K562 (cell line): ENCODE data around the gene DUS1L. TPM values are rescaled to one million over a fixed set of nuclear protein-coding genes. Genes with fewer than 3 reads are reported as not detected.

ENCODE experiments used
- KDM1A ChIP-seq, 2 experiments: fragments of 450-650 bp; IDR thresholded peaks; 2 replicates each; pipeline ENCODE4 v1.6.1; 2016; ENCODE audit warnings: mild to moderate bottlenecking in 2 of 2
- NCOA4 ChIP-seq: fragments of 450-650 bp; IDR thresholded peaks from 2 replicates; pipeline ENCODE4 v1.6.1; 2018; ENCODE audit warnings: mild to moderate bottlenecking; ENCODE audit not compliant: partially characterized antibody
- PHF20 ChIP-seq: fragments of 450-650 bp; IDR thresholded peaks from 2 replicates; pipeline ENCODE4 v1.6.1; 2018; ENCODE audit not compliant: partially characterized antibody
- RNF2 ChIP-seq: sonication (generic); IDR thresholded peaks from 2 replicates; pipeline ENCODE4 v1.6.1; 2016
- TEAD2 ChIP-seq: fragments of 450-650 bp; IDR thresholded peaks from 2 replicates; pipeline ENCODE4 v1.6.1; 2016; ENCODE audit warnings: missing genetic modification characterization, control low read depth, missing compliant biosample characterization
- ZNF347 ChIP-seq: fragments of 450-650 bp; formaldehyde crosslinking; IDR thresholded peaks from 2 replicates; pipeline ENCODE4 v1.4.0; 2020; ENCODE audit warnings: low read depth, mild to moderate bottlenecking, moderate library complexity
- ZNF436 ChIP-seq: fragments of 250-450, 450-650 bp; sonication (Bioruptor Pico); formaldehyde crosslinking; IDR thresholded peaks from 2 replicates; pipeline ENCODE4 v1.7.0; 2020; ENCODE audit warnings: mild to moderate bottlenecking
- polyA plus RNA-seq, 8 experiments: library from polyadenylated mRNA; depleted of rRNA in 4 of 8; stranded (reverse) in 5 of 8; unstranded in 3 of 8; fragments of >200 nt; fragmentation: Nextera tagmentation in 2 of 8; fragmentation: Illumina TruSeq in 1 of 8; extraction: Ambion mirVana in 2 of 8; extraction: Trizol in 1 of 8; gene quantifications; 2 replicates each; pipeline versions ENCODE4 v1.2.1 to v1.2.3, GENCODE V29; 2011 to 2014; ENCODE audit warnings: inconsistent platforms in 1 of 8, missing spikeins in 1 of 8
- total RNA-seq, 7 experiments: library from RNA; depleted of rRNA in 6 of 7; stranded (reverse); fragments of >200 nt in 6 of 7; fragmentation: Illumina TruSeq in 2 of 7; extraction: Trizol in 2 of 7; gene quantifications; 2 replicates each; pipeline versions ENCODE4 v1.2.1 to v1.2.3, GENCODE V29; 2011 to 2021; ENCODE audit warnings: low replicate concordance in 1 of 7
- TF ChIP-seq, protein P1 (sequence below): sonication (generic); formaldehyde crosslinking; IDR thresholded peaks from 2 replicates; pipeline ENCODE4 v1.8.1; 2022; ENCODE audit warnings: missing genetic modification reagents
- TF ChIP-seq, protein P2 (sequence below): fragments of 450-650 bp; formaldehyde crosslinking; IDR thresholded peaks from 2 replicates; pipeline ENCODE4 v1.4.0; 2020; ENCODE audit warnings: mild to moderate bottlenecking, mixed read lengths
- TF ChIP-seq, protein P3 (sequence below): fragments of 250-450 bp; sonication (Bioruptor Pico); IDR thresholded peaks from 2 replicates; pipeline ENCODE4 v1.9.0; 2021; ENCODE audit warnings: mild to moderate bottlenecking, inconsistent platforms
- TF ChIP-seq, protein P4 (sequence below): fragments of 200-600 bp; sonication (generic); IDR thresholded peaks from one replicate; pipeline ENCODE4 v1.6.1; 2012; ENCODE audit warnings: mild to moderate bottlenecking, low read depth, low read length, inconsistent platforms

The DUS1L gene
- total and polyA plus RNA-seq, 9 of the 15 experiments (the other 6 are each of a cell fraction or from before 2014, with no cell fraction given), result 7.8 to 210 (median 83.9) TPM

DNA sequence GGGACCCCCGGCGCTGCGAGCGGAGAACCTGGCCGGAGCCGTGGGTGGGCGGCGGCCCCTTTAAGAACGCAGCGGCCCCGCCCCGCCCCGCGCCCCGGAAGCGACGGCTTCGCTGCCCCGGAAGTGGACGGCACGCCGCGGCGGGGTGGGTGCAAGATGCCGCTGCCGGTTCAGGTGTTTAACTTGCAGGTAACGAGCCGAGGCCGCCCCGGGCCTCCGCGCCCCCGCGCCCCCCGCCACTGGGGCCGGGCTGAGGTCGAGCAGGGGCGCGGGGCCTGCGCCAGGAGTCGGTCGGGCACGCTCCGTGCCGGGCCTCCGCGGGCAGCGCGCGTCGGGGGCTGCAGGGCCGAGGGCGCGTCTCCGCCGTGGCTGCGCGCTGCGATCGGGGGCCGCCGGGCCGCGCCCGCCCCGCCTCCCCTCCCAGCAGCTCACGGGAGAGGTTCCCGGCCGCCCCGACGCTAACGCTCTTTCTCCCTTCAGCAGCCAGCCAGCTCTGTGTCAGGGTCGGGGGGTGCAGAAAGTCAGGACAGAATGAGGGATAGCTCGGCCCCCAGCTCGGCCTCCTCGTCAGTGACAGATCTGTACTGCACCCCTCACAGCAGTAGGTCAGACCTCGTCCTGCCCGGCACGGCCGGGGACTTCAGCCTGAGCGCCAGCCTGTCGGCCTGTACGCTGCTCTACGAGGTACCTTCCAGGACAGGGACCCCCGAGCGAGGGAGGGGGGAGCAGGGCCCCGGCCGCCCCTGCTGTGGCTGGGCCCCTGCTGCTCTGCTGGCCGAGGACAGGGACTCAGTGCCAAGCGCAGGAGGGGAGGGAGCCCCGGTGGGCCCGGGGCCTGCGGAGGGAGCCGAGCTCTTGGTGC is 13.6 kb downstream of the DUS1L start, which contains the start of the genes GPS1 and RFNG (continued):
- TF ChIP-seq ZNF436 (CRISPR knock-in tag) (no peak), ZNF347 (CRISPR knock-in tag) (no peak), TEAD2 (no peak), PHF20 (no peak), KDM1A (IDR thresholded peaks at IDR 0.05) (no peak), NCOA4 (no peak), RNF2 (no peak)
- TF ChIP-seq, protein P1, sequence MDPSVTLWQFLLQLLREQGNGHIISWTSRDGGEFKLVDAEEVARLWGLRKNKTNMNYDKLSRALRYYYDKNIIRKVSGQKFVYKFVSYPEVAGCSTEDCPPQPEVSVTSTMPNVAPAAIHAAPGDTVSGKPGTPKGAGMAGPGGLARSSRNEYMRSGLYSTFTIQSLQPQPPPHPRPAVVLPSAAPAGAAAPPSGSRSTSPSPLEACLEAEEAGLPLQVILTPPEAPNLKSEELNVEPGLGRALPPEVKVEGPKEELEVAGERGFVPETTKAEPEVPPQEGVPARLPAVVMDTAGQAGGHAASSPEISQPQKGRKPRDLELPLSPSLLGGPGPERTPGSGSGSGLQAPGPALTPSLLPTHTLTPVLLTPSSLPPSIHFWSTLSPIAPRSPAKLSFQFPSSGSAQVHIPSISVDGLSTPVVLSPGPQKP (CRISPR knock-in tag), result no peak
- TF ChIP-seq, protein P2, sequence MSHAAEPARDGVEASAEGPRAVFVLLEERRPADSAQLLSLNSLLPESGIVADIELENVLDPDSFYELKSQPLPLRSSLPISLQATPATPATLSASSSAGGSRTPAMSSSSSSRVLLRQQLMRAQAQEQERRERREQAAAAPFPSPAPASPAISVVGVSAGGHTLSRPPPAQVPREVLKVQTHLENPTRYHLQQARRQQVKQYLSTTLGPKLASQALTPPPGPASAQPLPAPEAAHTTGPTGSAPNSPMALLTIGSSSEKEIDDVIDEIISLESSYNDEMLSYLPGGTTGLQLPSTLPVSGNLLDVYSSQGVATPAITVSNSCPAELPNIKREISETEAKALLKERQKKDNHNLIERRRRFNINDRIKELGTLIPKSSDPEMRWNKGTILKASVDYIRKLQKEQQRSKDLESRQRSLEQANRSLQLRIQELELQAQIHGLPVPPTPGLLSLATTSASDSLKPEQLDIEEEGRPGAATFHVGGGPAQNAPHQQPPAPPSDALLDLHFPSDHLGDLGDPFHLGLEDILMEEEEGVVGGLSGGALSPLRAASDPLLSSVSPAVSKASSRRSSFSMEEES, result no peak
- TF ChIP-seq, protein P3, sequence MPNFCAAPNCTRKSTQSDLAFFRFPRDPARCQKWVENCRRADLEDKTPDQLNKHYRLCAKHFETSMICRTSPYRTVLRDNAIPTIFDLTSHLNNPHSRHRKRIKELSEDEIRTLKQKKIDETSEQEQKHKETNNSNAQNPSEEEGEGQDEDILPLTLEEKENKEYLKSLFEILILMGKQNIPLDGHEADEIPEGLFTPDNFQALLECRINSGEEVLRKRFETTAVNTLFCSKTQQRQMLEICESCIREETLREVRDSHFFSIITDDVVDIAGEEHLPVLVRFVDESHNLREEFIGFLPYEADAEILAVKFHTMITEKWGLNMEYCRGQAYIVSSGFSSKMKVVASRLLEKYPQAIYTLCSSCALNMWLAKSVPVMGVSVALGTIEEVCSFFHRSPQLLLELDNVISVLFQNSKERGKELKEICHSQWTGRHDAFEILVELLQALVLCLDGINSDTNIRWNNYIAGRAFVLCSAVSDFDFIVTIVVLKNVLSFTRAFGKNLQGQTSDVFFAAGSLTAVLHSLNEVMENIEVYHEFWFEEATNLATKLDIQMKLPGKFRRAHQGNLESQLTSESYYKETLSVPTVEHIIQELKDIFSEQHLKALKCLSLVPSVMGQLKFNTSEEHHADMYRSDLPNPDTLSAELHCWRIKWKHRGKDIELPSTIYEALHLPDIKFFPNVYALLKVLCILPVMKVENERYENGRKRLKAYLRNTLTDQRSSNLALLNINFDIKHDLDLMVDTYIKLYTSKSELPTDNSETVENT (CRISPR knock-in tag), result no peak
- TF ChIP-seq, protein P4, sequence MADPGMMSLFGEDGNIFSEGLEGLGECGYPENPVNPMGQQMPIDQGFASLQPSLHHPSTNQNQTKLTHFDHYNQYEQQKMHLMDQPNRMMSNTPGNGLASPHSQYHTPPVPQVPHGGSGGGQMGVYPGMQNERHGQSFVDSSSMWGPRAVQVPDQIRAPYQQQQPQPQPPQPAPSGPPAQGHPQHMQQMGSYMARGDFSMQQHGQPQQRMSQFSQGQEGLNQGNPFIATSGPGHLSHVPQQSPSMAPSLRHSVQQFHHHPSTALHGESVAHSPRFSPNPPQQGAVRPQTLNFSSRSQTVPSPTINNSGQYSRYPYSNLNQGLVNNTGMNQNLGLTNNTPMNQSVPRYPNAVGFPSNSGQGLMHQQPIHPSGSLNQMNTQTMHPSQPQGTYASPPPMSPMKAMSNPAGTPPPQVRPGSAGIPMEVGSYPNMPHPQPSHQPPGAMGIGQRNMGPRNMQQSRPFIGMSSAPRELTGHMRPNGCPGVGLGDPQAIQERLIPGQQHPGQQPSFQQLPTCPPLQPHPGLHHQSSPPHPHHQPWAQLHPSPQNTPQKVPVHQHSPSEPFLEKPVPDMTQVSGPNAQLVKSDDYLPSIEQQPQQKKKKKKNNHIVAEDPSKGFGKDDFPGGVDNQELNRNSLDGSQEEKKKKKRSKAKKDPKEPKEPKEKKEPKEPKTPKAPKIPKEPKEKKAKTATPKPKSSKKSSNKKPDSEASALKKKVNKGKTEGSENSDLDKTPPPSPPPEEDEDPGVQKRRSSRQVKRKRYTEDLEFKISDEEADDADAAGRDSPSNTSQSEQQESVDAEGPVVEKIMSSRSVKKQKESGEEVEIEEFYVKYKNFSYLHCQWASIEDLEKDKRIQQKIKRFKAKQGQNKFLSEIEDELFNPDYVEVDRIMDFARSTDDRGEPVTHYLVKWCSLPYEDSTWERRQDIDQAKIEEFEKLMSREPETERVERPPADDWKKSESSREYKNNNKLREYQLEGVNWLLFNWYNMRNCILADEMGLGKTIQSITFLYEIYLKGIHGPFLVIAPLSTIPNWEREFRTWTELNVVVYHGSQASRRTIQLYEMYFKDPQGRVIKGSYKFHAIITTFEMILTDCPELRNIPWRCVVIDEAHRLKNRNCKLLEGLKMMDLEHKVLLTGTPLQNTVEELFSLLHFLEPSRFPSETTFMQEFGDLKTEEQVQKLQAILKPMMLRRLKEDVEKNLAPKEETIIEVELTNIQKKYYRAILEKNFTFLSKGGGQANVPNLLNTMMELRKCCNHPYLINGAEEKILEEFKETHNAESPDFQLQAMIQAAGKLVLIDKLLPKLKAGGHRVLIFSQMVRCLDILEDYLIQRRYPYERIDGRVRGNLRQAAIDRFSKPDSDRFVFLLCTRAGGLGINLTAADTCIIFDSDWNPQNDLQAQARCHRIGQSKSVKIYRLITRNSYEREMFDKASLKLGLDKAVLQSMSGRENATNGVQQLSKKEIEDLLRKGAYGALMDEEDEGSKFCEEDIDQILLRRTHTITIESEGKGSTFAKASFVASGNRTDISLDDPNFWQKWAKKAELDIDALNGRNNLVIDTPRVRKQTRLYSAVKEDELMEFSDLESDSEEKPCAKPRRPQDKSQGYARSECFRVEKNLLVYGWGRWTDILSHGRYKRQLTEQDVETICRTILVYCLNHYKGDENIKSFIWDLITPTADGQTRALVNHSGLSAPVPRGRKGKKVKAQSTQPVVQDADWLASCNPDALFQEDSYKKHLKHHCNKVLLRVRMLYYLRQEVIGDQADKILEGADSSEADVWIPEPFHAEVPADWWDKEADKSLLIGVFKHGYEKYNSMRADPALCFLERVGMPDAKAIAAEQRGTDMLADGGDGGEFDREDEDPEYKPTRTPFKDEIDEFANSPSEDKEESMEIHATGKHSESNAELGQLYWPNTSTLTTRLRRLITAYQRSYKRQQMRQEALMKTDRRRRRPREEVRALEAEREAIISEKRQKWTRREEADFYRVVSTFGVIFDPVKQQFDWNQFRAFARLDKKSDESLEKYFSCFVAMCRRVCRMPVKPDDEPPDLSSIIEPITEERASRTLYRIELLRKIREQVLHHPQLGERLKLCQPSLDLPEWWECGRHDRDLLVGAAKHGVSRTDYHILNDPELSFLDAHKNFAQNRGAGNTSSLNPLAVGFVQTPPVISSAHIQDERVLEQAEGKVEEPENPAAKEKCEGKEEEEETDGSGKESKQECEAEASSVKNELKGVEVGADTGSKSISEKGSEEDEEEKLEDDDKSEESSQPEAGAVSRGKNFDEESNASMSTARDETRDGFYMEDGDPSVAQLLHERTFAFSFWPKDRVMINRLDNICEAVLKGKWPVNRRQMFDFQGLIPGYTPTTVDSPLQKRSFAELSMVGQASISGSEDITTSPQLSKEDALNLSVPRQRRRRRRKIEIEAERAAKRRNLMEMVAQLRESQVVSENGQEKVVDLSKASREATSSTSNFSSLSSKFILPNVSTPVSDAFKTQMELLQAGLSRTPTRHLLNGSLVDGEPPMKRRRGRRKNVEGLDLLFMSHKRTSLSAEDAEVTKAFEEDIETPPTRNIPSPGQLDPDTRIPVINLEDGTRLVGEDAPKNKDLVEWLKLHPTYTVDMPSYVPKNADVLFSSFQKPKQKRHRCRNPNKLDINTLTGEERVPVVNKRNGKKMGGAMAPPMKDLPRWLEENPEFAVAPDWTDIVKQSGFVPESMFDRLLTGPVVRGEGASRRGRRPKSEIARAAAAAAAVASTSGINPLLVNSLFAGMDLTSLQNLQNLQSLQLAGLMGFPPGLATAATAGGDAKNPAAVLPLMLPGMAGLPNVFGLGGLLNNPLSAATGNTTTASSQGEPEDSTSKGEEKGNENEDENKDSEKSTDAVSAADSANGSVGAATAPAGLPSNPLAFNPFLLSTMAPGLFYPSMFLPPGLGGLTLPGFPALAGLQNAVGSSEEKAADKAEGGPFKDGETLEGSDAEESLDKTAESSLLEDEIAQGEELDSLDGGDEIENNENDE, result no peak
